Kidney capillary endothelial cell (primary cell): ENCODE results near the gene PPP1R9B.

Experiments used
- DNase-seq: peaks from one replicate; pipeline ENCODE4 v3.0.0-alpha.2; 2018; ENCODE audit warnings: low spot score

PPP1R9B gene, protein sequence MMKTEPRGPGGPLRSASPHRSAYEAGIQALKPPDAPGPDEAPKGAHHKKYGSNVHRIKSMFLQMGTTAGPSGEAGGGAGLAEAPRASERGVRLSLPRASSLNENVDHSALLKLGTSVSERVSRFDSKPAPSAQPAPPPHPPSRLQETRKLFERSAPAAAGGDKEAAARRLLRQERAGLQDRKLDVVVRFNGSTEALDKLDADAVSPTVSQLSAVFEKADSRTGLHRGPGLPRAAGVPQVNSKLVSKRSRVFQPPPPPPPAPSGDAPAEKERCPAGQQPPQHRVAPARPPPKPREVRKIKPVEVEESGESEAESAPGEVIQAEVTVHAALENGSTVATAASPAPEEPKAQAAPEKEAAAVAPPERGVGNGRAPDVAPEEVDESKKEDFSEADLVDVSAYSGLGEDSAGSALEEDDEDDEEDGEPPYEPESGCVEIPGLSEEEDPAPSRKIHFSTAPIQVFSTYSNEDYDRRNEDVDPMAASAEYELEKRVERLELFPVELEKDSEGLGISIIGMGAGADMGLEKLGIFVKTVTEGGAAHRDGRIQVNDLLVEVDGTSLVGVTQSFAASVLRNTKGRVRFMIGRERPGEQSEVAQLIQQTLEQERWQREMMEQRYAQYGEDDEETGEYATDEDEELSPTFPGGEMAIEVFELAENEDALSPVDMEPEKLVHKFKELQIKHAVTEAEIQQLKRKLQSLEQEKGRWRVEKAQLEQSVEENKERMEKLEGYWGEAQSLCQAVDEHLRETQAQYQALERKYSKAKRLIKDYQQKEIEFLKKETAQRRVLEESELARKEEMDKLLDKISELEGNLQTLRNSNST

DNA sequence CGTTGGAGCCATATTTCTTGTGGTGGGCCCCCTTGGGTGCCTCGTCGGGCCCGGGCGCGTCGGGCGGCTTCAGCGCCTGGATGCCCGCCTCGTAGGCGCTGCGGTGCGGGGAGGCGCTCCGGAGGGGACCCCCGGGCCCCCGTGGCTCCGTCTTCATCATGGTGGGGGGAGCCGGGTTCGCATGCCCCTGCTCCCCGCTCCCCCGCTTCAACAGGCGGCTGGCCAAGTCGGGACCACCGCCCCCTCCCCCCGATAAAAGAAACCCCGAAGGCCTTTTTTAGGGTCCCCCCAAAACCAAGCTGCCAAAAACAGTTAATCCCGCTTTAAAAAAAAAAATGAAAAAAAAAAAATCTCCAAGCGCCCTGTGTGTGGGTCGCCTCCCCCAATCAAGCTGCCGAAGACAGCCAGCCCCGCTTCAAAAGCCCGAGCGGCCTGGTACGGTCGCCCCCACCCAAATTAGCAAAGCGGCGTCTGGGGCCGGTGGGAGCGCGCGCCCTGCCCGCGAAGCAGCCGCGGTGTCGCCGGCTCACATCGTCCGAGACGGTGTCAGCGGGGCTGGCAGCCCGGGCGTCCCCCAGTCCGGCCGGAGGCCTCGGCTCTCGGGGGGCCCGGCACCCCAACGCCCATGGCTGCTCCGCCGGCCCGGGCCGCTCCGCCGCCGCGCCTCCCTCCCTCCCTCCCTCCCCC is at the start of gene PPP1R9B:
Gene PPP1R9B (minus strand): TSS at position 324 of the 687 bp plus-strand sequence. CDS start 164 bp downstream, at position 160.
- no peak for DNase-seq

DNA sequence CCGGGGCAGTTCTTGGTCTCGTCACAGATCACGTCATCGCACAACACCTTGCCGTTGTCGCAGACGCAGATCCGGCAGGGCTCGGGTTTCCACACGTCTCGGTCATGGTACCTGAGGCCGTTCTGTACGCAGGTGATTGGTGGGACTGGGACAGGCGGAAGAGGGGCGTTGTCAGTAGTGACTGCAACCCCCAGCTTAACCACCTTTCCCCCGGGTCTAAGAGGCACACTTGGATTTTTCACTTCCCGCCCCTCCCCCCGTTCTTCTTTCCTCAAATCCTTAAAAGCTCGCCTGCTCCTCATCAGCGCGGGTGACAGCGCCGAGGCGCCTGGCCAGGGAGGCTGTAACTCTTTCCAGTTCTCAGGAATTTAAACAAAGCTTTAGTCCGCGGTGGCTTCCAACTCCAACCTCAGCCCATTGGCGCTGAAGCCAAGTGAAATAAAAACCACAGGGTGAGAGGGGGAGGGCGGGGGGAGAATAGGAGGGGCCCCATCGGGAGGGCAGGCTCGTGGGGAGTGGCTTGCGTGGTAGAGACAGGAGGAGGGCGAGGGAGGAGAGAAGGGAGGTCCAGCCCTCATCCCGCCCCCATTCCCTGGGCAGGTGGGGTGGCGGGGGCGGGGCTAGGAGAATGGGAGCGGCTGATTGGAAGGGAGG is 49.5 kb upstream of the PPP1R9B start:
- no peak for DNase-seq

DNA sequence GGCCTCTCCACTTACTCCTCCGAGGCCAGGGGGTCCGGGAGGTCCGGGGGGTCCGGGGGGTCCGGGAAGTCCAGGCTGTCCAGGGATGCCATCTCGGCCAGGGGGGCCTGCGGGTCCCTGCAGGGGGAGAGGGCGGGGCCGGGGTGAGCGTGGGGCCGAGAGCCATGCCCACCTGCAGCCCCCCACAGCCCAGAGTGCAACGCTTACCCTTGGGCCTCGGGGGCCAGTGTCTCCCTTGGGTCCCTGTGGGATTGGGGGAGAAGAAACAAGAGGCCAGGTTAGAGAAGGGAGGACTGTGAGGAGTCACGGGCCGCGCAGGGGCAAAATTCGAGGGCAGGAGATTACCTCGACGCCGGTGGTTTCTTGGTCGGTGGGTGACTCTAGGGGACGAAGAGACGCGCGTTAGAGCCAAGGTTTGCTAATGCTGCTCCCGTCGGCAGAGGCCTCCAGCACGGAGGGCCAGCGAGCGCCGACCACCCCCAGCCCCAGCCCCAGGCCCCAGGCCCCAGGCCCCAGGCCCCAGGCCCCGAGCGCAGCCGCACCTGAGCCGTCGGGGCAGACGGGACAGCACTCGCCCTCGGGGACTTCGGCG is 48.8 kb upstream of the PPP1R9B start:
- DNase-seq, result no peak

DNA sequence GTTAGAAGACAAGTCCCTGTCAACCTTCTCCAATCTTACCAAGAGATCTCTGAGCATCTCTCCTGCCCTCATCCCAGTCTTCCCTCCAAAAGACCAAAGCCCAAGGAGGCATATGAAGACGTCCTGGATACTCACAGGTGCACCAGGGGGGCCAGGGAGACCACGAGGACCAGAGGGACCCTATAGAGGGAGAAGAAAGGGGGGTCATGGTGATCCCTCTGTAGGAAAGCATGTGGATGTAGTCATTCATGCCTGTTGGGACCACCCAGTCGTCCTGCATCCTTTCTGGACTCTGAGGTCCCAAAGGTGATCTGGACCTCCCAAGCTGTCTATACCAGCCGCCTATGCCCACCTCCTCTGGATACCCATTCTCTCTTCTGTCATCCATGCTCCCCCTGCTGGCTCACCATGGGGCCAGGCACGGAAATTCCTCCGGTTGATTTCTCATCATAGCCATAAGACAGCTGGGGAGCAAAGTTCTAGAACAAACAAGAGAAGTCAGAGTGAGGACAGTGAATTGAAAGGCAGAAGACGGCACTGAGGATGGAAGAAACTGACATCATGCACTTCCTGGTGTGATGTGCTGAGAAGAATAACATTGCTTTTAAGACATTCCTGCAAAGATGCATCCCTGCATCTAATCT is 47.7 kb upstream of the PPP1R9B start:
- peak; percentile 55 for DNase-seq

DNA sequence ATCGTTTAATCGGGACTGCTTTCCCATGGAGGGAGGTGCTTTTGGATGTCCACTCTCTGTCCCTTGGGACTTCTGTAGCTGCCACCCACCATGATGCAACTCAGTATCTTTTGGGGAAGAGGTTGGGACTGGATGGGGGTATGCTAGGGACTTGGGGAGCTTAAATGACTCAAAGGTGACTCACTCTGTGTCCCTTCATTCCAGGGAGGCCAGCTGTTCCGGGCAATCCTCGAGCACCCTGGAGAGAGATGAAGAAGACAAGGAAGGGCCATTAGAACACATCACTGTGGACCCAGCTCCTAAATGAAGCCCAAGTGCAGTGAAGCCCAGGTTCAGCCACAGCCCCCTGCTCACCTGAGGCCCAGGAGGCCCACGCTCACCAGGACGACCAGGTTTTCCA is 46.3 kb upstream of the PPP1R9B start:
- DNase-seq, result no peak

DNA sequence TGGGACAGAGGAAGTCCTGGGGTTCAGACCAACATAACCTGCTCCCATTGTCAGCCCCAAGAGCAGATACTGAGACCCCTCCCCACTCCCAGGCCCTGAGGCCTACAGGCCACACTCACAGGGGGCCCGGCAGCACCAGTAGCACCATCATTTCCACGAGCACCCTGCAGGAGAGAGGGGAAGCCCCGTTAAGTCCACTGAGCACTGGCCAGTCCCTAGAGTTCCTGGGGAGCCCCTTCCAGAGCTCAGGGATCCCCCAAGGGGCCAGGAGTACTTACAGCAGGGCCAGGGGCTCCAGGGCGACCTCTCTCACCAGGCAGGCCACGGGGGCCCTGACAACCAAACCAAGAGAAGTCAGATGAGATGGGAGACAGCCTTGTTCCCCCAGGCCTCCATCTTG is 45.6 kb upstream of the PPP1R9B start:
- DNase-seq, result no peak

DNA sequence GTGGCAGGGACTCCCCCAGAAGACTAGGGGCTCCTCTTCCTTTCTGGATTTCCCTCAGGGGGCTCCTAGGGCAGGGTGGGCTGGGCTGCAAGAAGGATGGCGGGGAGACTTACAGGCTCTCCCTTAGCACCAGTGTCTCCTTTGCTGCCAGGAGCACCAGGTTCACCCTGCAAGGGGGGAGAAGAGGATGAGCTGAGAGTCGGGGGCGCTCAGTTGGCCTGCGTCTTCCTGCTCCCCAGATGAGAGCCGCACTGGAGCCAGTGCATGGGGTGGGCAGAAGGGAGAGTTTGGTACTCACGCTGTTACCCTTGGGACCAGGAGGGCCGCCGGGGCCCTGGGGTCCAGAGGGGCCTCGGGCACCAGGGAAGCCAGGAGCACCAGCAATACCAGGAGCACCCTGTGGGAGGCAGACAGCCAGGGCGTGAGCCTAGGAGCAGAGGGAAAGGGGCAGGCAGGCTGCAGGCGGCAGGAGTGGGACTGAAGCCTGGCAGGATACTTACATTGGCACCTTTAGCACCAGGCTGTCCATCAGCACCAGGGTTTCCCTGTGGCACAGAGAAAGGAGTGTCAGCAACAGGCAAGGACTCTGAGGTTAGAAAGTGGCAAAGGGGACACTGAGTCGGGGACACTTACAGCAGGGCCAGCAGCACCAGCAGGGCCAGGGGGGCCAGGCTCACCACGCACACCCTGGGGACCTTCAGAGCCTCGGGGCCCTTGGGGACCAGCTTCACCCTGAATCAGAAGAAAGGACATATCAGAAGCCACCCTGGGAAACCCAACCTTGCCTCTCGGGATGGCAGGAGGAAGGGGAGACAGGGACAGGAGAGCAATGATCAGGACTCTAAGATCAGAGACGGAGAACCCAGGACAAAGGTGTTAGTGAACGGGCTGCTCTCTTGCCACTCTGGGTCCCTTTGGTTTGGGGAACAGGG is 44.7 kb upstream of the PPP1R9B start:
- DNase-seq, result no peak

DNA sequence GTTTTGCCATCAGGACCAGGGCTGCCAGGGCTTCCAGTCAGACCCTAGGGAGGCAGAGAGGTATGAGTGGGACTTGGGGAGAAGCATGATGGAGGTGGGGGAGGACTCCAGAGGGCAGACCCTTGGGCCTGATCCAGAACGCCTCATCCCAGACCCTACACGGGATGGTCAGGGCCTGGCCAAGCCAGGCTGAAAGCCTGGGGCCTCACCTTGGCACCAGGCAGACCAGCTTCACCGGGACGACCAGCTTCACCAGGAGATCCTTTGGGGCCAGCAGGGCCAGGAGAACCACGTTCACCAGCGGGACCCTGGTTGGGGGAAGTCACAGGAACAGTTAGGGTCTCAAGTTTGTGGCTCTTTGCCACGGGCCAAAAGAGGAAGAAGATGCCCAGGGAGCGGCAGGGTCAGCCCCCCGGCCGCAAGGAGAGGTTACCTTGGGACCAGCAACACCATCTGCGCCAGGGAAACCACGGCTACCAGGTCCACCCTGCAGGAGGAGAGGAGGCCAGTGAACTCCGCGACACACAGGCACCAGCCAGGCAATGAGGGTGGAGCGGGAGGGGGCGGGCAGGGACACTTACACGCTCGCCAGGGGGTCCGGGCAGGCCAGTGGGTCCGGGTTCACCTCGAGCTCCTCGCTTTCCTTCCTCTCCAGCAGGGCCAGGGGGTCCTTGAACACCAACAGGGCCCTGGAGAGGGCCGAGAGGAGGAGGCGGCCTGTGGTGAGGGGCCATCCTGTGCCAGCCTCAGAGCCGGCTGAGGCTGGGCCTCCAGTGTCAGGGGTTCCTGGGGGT is 43.9 kb upstream of the PPP1R9B start:
- DNase-seq, result no peak

DNA sequence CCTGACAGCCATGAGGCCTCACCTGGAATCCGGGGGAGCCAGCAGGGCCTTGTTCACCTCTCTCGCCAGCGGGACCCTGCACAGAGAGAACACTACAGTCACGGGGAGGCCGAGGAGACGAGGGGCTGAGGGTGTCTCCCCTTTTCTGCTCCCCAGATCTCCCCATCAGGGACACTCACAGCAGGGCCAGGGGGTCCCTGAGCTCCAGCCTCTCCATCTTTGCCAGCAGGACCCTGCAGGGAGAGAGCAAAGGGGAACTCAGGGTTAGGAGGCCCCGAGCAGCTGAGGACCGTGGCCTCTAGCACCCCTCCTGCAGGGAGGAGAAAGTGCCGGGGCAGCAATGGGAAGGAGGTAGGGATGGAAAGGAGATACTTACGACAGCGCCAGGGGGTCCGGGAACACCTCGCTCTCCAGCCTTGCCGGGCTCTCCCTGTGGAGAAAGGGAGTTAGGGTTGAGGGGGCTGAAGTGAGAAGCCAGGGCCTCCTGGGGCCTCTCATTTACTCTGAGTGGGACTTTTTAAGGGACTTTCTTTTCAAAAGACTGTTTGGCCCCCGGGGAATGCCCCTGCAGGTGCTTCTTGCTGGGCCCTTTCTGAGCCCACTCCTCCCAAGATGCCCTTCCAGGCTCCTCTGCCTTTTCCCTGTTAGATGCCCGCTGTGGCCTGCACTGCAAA is 42.3 kb upstream of the PPP1R9B start:
- no peak for DNase-seq

DNA sequence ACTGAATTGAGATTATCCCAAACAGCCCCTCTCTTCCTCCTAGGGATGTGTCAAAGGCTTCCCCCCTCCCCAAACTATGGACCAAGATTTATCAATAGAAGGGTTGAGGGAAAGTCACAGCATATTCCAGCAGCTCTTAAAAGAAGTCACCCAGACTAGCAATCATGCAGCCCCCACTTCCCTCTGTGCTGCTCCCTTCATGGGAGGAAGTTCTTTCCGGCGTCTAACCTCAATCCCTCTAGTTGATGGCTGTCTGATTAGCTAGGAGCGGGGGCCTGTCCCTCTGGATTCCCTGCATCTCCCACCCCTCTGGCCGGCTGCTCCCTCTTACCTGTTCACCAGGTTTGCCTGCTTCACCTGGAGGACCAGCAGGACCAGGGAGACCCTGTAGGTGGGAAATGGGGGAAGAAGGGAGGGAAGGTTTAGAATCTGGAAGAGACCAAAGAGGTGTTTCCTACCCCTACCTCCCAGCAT is 41.7 kb upstream of the PPP1R9B start:
- DNase-seq, result no peak

DNA sequence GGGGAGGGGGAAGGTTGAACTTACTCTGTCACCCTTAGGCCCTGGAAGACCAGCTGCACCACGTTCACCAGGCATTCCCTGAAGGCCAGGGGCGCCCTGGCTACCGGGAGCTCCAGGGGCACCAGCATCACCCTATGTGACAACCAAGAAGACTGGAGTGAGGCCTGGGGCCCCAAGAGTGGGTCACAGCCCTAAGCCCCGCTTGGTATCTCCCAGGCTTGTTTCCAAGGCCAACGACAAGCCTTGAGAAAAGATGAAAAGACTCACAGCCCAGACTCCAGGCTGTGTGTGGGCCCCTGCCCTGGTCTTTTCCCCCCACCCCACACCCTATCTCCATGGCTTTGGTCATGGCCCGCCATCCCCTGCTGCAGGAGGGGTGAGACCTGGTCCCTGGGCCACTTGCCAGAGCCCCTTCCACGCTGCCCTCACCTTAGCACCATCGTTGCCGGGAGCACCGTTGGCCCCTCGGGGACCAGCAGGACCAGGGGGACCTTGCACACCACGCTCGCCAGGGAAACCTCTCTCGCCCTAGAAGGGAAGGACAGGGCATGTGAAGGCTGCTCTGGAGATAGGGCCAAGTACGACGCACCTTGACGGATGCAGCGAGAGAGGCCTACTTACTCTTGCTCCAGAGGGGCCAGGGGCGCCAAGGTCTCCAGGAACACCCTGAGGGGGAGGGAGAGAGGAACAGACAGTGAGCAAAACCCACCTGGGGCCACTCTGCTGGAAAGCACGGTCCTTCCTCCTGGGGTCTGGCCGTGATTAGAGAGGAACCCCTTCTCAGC is 41.1 kb upstream of the PPP1R9B start:
- no peak for DNase-seq

DNA sequence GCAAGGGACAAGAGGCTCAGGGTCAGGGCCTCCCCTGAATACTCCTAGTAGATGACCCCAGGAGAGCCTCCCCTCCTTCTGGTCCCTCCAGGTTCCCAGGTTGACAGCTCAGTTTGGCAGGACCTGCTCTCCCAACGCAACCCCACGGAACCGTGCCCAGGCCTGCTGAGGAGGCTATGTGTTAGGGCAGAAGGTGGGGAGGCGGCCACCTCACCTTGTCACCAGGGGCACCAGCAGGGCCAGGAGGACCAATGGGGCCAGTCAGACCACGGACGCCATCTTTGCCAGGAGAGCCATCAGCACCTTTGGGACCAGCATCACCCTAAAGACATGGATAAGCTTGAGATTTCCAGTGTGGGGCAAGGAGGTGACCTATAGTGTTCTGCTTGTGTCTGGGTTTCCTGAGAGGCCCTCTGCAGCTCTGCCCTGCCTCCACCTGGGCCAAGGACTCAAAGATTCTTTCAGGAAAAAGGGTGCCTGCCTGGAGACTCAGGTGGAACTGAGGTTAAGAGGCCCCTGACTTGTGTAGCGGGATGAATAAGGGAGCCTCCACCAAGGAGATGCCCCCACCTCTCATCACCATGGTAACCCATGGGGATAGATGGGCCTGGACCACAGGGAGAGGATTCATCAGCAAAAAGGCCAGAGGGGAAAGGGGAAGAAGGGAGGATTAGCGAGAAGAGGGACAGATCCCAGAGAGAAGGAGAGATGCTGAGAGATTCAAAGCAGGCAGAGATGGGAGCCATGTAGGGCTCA is 40.3 kb upstream of the PPP1R9B start:
- no peak for DNase-seq

DNA sequence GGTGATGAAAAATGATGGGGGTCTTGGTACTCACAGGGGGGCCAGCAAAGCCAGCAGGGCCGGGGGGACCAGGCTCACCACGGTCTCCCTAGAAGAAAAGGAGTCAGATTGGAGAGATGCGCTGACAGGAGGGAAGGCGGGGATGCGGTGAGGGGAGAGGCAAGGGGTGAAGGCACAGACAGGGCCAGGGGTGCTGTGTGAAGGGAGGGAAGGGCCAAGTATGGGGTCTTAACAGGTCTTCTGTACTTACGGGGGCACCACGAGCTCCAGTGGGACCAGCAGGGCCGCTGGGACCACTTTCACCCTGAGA is 39.8 kb upstream of the PPP1R9B start:
- no peak for DNase-seq

DNA sequence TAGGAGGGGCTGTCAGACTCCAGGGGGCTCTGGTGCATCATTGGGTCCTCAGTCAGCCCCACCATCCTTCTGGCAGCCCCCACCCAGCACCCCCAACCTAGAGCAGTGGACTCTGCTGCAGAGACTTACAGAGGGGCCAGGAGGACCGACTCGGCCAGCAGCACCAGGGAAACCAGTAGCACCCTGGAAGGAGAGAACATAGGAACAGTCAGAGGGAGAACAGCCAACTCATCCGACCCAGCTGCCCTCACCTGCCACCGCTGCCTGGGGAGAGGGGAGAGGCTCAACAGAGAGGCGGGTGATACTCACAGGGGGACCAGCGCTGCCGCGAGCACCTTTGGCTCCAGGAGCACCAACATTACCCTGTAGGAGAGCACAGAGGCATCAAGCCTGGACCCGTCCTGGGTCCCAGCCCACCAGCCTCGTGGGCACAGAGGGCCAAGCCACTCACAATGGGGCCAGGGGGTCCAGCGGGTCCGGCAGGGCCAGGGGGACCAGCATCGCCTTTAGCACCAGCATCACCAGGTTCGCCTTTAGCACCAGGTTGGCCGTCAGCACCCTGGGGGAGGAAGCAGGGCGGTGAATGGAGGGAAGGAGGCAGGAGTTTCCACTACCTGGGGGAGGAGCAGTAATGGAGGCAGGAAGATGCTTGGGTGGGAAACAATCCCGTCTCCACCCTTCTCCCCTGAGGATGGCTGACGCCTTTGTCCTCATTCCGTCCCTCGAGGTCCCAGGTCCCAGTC is 39.2 kb upstream of the PPP1R9B start:
- no peak for DNase-seq

DNA sequence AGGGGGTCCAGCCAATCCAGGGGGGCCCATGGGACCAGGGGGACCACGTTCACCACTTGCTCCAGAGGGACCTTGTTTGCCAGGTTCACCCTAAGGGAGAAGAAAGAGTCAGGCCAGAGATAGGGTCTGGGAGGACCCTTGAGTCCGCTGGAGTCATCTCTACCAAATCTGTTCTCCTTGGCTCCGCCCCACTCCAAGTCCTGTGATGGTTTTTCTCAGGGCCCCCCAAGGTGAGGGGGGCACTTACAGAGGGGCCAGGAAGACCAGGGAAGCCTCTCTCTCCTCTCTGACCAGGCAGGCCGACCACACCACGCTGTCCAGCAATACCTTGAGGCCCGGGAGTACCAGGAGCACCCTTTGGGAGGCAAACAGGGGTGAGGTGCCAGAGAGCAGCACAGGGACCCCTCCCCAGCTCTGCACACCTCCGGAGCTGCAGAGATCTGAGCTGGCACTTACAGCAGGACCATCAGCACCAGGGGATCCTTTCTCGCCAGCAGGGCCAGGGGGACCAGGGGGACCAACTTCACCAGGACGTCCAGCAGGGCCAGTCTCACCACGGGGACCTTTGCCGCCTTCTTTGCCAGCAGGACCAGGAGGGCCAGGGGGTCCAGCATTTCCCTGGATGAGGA is 38.6 kb upstream of the PPP1R9B start:
- DNase-seq, result no peak

DNA sequence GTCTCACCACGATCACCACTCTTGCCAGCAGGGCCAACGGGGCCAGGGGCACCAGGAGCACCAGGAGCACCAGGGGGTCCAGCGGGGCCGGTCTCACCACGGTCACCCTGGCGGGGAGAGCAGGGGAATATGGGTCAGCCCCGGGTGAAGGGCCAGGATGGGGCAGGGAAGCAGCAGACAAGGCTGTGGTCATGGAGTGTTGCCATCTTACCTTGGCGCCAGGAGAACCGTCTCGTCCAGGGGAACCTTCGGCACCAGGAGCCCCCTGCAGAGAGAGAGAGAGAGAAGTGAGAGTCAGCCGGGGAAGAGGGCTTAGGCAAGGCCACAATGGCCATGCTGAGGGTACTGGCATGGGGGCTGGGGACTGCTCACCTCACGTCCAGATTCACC is 38.0 kb upstream of the PPP1R9B start:
- DNase-seq, result no peak
